Measurements from ENCODE around the gene FAH. TPM values are rescaled to one million over a fixed set of nuclear protein-coding genes. Genes with fewer than 3 reads are reported as not detected.
A peak's percentile ranks its signal among the peaks of the same experiment; 100 is the strongest.
"Not testable (repeated sequence)": the region's sequence is repeated elsewhere in the genome, so short reads cannot be mapped to it uniquely, and the experiment has no call there.

Gene FAH
- polyA plus RNA-seq, 10 donors = 8.7 to 15.4 (median 12.0) TPM

DNA sequence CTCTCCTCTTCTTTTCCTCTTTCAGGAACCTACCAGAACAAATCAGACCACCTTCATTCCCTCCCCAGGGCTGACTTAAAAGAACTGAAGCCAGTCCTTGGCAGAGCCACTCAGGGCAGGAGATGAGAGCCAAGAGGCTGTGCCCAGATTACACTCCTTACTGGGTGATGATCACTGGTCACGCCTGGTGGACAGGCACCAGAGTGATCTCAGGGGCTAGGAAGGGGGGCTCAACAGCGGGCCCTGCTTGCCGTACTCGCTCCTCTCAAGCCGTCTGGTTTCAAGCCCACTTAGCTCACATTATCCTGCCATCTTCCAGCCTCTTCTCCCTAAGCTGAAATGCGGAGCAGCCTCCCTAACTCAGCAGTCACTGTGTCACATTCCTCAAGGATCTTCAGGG, 1.7 kb upstream of the FAH start:
- DNase-seq = no peak

- no peak for DNase-seq
Observed at GRCh38 chr15:80151576-80151975, 1.2 kb upstream of the FAH start.

GRCh38 chr15:80152180-80152895, 461 bp upstream of the FAH start:
- DNase-seq = peak; percentile 91 to 92 (median 92)

- DNase-seq = no peak
Observed at GRCh38 chr15:80153900-80154299, 1.1 kb downstream of the FAH start.

DNA sequence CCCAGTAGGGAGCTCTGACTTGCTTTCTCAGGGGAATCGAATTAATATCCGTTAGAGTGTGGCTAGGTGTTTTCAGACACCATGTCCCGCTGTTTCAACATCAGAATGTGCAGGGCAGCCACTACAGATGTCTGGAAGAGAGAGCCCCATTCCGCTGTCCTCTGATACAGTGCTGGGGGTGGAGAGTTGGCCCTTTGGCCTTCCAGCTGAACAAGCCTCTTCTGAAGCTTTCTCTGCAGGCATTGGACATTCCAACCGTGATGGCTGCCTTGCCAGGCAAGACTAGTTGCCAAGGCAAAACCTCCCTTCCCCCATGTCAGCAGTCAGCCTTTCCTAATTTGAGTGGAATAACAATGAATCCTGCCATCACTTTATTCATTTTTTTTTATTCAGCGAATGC, 1.5 kb downstream of the FAH start:
- no peak for DNase-seq

- no peak for DNase-seq
Observed at GRCh38 chr15:80155001-80155377, 2.2 kb downstream of the FAH start.

DNA sequence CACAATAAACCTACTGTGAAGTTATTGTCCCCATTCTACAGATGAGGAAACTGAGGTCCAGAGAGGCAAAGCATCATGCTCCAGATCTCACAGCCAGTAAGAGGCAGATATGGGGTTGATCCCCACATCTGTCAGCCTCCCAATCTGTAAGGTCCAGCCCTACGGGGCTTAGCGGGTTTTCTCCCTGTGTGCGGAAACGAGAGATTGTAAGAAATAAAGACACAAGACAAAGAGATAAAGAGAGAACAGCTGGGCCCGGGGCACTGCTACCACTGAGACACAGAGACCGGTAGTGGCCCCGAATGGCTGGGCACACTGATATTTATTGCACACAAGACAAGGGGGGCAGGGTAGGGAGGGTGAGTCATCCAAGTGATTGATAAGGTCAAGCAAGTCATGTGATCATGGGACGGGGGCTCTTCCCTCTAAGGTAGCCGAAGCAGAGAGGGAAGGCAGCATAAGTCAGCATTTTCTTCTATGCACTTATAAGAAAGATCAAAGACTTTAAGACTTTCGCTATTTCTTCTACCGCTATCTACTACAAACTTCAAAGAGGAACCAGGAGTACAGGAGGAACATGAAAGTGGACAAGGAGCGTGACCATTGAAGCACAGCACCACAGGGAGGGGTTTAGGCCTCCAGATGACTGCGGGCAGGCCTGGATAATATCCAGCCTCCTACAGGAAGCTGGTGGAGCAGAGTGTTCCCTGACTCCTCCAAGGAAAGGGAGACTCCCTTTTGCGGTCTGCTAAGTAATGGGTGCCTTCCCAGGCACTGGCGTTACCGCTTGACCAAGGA, 2.8 kb downstream of the FAH start:
- DNase-seq = not testable (repeated sequence)

DNA sequence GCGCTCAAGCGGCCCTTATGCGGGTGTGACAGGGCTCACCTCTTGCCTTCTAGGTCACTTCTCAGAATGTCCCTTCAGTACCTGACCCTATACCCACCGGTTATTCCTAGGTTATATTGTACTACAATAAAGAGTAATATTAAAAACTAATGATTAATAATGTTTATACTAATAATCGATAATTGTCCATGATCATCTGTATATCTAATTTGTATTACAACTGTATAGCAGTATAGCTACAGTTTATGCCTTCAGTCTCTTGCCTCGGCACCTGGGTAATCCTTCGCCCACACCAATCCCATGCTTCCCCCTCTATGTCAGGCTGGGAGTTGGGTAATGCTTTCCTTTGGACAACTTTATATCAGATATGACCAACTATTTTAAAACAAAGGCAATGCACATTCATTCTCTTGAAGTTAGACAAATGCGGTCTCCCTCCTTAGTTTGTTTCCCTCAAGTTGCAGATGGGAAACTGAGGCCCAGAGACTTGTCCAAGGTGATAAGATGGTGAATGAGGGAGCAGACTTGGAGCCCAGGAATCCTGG, 3.4 kb downstream of the FAH start:
- no peak for DNase-seq

- DNase-seq = no peak
Observed at GRCh38 chr15:80157215-80157614, 4.4 kb downstream of the FAH start.

DNA sequence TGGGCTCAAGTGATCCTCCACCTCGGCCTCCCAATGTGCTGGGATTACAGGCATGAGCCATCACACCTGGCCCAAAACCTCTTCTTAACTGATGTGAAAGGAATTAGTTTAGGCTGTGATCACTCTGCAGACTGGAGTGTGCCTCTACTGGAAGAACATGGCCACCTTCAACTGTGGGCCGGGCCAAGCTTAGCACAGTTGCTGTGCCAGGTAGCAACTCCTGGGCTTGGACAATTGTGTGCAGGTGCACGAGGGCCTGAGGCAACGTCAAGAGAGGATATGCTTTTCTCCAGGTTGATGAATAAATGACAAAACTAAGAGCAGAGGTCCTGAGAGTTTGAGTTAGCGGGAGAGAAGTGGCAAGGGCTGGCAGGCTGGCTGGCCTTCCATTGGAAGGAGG, 6.5 kb downstream of the FAH start:
- no peak for DNase-seq

GRCh38 chr15:80159811-80160569, 7.2 kb downstream of the FAH start:
- no peak for DNase-seq

- DNase-seq = peak; percentile 19 to 87 (median 54)
Observed at GRCh38 chr15:80160570-80161156, 7.9 kb downstream of the FAH start.

- no peak for DNase-seq
Observed at GRCh38 chr15:80161468-80162016, 8.7 kb downstream of the FAH start.

DNA sequence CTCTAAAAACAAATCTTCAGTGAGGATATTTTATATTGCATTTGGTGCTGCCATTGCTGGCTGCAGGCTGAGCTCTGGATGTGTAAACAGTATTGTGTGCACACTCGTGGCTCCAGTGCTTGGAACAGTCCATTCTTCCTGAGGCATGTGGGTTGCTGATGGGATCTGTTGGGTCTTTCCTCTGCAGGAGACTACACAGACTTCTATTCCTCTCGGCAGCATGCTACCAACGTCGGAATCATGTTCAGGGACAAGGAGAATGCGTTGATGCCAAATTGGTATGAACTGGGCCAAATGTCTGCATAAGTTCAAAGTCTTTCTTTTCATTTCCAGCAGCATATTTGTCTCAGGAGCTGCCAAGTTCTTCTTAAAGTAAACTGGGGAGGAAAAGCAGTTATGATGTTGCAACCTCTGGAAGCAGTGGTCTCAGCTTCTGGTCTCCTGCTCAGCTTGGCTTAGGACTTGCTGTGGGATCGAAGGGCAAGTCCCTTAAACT, 9.3 kb downstream of the FAH start:
- DNase-seq = peak in 1 of 3 donors; percentile 23

GRCh38 chr15:80163217-80163616, 10.4 kb downstream of the FAH start:
- DNase-seq = no peak

GRCh38 chr15:80163897-80164296, 11.1 kb downstream of the FAH start:
- DNase-seq = no peak

DNA sequence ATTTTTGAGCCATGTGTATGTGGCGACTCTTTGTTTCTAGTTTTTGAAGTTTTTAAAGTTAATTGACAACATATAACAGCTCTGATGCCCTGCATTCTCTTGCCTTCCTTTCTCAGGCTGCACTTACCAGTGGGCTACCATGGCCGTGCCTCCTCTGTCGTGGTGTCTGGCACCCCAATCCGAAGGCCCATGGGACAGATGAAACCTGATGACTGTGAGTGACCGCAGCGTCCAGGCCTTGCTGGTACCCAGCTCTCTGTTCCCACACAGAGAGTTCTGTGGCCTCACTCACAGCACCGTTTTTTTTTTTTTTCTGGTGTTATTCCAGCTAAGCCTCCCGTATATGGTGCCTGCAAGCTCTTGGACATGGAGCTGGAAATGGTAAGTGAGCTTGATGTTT, 15.1 kb downstream of the FAH start:
- no peak for DNase-seq

- DNase-seq = no peak
Observed at GRCh38 chr15:80168421-80168820, 15.6 kb downstream of the FAH start.

GRCh38 chr15:80169768-80170357, 17.1 kb downstream of the FAH start:
- no peak for DNase-seq

DNA sequence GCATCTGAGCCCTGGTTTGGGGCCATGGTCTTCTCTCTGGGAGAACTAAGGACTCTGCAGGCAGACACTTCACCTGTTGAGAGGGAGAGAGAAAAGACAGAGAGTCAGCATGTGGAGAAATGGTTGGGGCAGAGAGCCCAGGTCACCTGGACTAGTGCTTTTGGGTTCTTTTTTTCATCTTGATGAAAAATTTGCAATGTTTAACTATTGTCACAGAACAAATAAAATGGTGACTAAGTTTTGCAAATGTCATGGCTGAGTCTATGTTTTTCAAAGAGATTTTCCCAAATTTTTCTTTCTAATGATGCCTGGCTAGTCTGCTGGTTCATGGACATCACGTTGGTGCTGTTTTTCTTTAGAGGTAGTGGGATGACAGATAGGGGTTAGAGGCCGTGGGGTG, 17.8 kb downstream of the FAH start:
- DNase-seq = no peak

DNA sequence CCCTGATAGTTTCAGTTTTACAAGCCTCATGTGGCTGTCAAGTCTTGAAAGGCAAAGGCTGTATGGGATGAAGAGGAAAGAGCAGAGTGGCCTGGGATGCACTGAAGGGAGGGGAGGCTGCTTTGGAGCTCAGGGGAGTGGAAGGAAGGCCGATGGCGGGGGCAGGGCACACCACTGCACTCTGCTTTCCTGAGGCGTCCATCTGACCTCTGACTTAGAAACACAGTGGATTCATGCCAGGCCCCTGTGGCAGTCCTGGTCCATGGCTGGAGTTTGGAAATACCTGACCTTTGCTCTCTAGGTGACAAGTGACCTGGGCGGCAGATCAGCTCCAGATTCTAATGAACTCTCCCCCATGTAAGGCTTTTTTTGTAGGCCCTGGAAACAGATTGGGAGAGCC, 19.0 kb downstream of the FAH start:
- DNase-seq = no peak

Data from muscle of back (tissue), 11 donors.